GM20431 (cell line): ENCODE results near the gene CDH23.

Source experiments
- in situ Hi-C: fragments of 300-500 bp; cut with MseI, MboI; formaldehyde crosslinking; loops from one replicate; pipeline ENCODE4 v1.15.0; 2020; ENCODE audit warnings: low sequenced_read_pairs; ENCODE audit not compliant: unreplicated experiment

CDH23 gene

DNA sequence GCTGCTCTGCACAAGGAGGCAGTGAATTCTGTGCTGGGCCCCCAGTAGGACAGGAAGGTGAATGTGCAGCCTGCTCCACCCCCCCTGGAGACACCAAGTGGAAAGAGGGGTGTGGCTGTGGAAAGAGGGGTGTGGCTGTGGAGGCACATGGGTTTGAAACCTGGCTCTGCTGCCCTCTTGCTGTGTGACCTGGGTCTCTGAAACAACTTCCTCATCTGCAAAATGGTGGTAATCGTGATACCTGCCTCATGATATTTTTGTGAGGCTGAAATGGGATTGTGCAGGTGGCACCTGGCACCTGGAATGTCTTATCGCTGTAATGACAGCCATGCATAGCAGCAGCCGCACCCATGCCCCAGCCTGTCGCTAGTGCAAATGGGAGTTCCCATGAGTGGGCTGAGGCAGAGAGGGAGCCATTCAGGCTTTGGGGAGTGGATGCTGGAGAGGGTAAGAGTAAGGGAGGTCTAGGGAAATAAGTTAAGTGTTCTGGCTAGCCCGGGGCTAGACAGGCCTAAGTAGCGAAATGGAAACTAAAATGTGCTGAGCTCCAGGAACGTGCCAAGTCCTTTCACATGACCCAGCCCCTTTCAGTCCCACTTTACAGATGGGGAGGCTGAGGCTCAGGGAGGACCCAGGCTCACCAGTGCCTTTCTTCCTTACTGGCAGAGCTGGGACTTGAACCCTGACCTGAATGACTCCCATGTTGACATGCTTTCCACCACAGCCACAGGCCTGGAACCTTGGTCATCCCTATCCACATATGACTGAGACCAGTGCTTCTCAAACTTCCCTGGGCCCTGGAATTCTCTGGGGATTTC, 287.8 kb downstream of the CDH23 start:
- in situ Hi-C loops, result no loop called here

GRCh38 chr10:71685554-71686232, 289.0 kb downstream of the CDH23 start:
- in situ Hi-C loops, result no loop called here

GRCh38 chr10:71687077-71687476, 290.4 kb downstream of the CDH23 start:
- in situ Hi-C loops, result no loop called here

GRCh38 chr10:71687480-71687879, 290.8 kb downstream of the CDH23 start:
- in situ Hi-C loops, result no loop called here

DNA sequence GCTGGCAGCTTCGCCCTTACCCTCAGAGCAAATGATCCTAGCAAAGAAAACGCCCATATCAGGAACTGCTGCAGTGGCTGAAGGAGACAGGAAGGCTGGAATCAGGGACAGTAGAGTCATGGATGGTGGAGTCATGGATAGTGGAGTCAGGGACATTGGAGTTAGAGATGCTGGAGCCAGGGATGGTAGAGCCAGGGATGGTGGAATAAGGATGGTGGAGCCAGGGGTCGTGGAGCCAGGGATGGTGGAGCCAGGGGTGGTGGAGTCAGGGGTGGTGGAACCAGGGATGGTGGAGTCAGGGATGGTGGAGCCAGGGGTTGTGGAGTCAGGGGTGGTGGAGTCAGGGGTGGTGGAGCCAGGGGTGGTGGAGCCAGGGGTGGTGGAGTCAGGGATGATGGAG, 291.5 kb downstream of the CDH23 start:
- in situ Hi-C loops, result no loop called here

DNA sequence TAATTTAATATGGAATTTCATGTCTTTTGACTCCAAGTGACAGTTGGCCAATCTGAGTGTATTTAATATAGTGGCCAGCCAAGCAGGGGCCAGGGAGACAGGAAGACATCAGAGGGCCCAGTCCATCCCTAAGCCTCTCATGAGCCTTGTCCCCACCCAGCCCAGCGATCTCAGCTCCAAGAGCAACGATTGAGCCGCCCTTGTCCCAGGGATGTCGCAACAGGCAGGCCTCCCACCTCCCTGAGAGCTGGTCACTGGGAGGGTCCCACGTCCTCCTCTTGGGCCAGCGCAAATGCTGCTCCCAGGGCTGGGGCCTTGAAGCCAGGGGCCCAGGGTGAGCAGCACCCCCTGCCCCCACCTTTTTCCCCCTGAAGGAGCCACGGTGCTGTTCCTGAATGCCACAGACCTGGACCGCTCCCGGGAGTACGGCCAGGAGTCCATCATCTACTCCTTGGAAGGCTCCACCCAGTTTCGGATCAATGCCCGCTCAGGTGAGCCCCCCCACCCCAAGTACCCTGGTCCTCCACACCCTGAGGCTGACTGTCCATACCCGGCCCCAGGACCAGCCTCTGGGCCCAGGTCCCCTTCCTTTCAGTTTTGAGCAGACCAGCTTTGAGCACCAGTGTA, 293.5 kb downstream of the CDH23 start:
- in situ Hi-C loops, result no loop called here

DNA sequence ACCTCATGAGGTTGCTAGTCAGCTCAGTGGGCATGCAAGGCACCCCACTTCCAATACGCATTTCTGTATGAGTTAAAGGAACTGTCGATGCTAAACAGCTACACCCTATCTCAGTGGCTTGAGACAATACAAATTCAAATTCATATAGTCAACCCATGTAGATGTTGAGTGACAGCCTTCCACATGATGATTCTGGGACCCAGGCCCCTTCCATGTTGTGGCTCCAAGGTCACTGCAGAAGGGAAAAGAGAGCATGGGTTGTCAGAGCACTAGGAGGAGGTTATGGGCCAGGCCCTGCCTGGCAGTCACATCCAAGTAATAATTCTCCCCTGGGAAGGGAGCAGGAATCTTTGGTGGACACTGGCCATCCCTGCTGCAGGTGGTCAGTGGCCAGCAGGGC, 294.7 kb downstream of the CDH23 start:
- in situ Hi-C loops, result no loop called here

GRCh38 chr10:71692598-71693306, 296.0 kb downstream of the CDH23 start:
- in situ Hi-C loops, result no loop called here

DNA sequence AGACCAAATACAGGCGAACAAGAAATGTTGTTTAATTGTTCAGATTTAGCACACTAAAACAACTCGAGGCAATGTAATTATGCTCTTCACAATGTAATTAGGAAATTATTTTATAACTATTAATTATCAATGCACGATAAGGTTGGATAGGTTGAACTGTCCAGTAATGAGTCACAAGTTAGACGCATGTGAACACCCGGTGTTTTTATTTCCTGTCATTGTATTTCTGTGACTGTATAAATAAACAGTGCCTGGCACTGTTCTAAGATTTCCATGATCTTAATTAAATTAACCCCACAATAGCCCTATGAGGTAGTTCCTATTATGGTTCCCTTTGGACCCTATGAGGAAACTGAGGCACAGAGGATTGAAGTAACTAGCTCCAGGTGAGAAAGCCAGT, 296.7 kb downstream of the CDH23 start:
- in situ Hi-C loops, result no loop called here

DNA sequence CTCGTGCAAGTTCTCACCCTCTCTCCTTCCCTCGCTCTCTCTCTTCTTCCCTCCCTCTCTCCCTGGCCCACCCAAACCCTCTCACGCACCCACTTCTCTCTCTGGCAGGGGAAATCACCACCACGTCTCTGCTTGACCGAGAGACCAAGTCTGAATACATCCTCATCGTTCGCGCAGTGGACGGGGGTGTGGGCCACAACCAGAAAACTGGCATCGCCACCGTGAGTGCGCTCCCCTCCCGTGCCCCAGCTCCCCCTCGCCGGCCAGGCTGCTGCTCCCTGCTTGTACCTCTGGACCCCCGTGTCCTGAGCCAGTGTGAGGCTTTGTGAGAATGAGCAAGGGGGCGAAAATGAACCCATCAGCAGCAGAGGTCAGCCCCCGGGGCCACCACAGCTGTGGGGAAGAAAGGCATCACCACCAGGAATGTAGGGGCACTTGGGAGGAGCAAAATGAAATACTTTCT, 297.4 kb downstream of the CDH23 start:
- in situ Hi-C loops, result no loop called here

DNA sequence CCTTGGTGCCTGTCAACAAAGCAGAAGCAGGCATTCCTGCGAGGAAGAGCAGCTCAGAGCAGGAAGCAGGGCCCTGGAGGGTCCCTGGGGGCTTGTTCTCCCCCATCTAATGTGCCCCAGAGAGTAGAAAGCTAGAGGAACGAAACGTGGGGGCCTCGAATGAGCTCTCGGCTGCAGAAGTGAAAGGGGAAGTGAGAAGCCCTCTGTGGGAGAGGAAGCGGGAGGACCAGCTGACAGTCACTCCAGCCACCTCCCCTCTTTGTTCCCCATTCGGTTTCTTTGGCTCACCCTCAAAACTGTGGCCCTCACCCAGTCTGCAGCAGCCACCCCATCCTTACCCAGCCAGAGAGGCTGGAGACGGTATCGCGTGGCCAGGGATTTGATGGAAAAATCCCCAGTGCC, 297.8 kb downstream of the CDH23 start:
- in situ Hi-C loops, result no loop called here

GRCh38 chr10:71695502-71696476, 299.1 kb downstream of the CDH23 start:
- in situ Hi-C loops, result no loop called here

DNA sequence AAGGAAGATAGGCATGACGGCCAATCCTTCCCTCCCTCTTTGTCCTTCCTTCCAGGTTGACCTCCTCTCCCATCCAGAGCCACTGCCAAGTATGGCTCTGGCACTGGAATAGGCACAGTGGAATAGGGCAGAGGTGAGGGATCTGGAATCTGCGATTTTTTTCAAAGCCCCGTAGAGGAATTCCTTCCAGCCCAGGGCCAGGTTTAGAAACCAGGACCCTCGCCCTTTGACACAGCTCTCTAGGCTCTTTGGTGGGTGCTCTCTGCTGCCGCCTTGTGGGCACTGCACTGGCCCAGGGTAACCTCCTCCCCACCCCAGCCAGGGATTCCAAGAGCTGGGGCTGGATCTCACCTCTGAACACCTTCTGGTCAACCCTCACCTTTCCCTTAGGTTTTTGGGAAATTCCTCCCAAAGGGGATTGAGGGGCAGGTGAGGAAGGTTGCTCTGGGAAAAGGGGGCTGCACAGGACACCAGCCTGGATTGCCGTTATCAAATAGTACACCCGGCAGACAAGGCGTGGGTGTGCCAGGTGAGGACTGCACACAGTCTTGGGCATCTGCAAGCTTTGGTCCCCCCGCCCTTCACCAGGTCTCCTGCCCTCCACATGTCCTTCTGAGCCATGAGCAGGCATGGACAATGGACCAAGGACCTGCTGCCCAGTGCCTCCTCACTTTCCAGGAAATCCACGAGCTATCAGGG, 300.1 kb downstream of the CDH23 start:
- in situ Hi-C loops, result no loop called here

GRCh38 chr10:71697938-71698709, 301.4 kb downstream of the CDH23 start:
- in situ Hi-C loops, result no loop called here

GRCh38 chr10:71698737-71699136, 302.0 kb downstream of the CDH23 start:
- in situ Hi-C loops, result no loop called here

GRCh38 chr10:71700731-71701368, 304.1 kb downstream of the CDH23 start:
- in situ Hi-C loops, result loop anchor here (10.0 to 25.0 kb wide), 2 partner anchors 316 to 389 kb away; partner anchors contain the start of gene SLC29A3

- in situ Hi-C loops, result loop anchor here (10.0 to 25.0 kb wide), 2 partner anchors 317 to 389 kb away; partner anchors contain the start of gene SLC29A3
These were observed 304.9 kb downstream of the CDH23 start for GRCh38 chr10:71701496-71702132.
